Fibroblast of skin of abdomen (primary cell): ENCODE measurements around the gene XBP1.
A peak's percentile ranks its signal among the peaks of the same experiment; 100 is the strongest.
"Not testable (repeated sequence)": the region's sequence is repeated elsewhere in the genome, so short reads cannot be mapped to it uniquely, and the experiment has no call there.

ENCODE experiments used
- DNase-seq: peaks from one replicate; pipeline ENCODE4 v3.0.0-alpha.2; 2013

The XBP1 gene

GRCh38 chr22:28791841-28792490 is 8.4 kb downstream of the XBP1 start:
- DNase-seq = no peak

- DNase-seq = no peak
These were observed 9.2 kb downstream of the XBP1 start for GRCh38 chr22:28791124-28791523.

GRCh38 chr22:28788601-28789000 is 11.8 kb downstream of the XBP1 start:
- no peak for DNase-seq

GRCh38 chr22:28783786-28784671 is 16.3 kb downstream of the XBP1 start:
- no peak for DNase-seq

GRCh38 chr22:28780296-28780695 is 20.1 kb downstream of the XBP1 start:
- no peak for DNase-seq

GRCh38 chr22:28779833-28780232 is 20.5 kb downstream of the XBP1 start:
- no peak for DNase-seq

GRCh38 chr22:28774378-28774777 is 26.0 kb downstream of the XBP1 start:
- no peak for DNase-seq

- no peak for DNase-seq
These were observed 26.9 kb downstream of the XBP1 start for GRCh38 chr22:28773461-28773867.

GRCh38 chr22:28772633-28773460 is 27.5 kb downstream of the XBP1 start, which contains the start of gene CCDC117:
Gene CCDC117 (plus strand): TSS chr22:28772695. CDS start chr22:28772850, 155 bp downstream.
- peak; percentile 96 for DNase-seq

- DNase-seq = no peak
These were observed 29.1 kb downstream of the XBP1 start for GRCh38 chr22:28771195-28771791.

- no peak for DNase-seq
These were observed 30.8 kb downstream of the XBP1 start for GRCh38 chr22:28769394-28770085.

- no peak for DNase-seq
These were observed 31.5 kb downstream of the XBP1 start for GRCh38 chr22:28768701-28769393.

- DNase-seq = no peak
These were observed 33.7 kb downstream of the XBP1 start for GRCh38 chr22:28766628-28767027.

GRCh38 chr22:28762000-28762399 is 38.4 kb downstream of the XBP1 start:
- not testable (repeated sequence) for DNase-seq

GRCh38 chr22:28761449-28761755 is 39.0 kb downstream of the XBP1 start:
- no peak for DNase-seq

GRCh38 chr22:28759861-28760560 is 40.4 kb downstream of the XBP1 start:
- no peak for DNase-seq

GRCh38 chr22:28754512-28754911 is 45.9 kb downstream of the XBP1 start:
- DNase-seq = not testable (repeated sequence)

GRCh38 chr22:28750471-28750881 is 49.9 kb downstream of the XBP1 start:
- DNase-seq = peak; percentile 65
